Calu3 (cell line): Measurements from ENCODE around the gene STX1A. TPM values are rescaled to one million over a fixed set of nuclear protein-coding genes. Genes with fewer than 3 reads are reported as not detected.
"Not testable (repeated sequence)": the region's sequence is repeated elsewhere in the genome, so short reads cannot be mapped to it uniquely, and the experiment has no call there.

Source experiments
- BruUV-seq: library from RNA; stranded (reverse); fragments of 400-500 nt; replicated peaks from 2 replicates; lab custom pipeline; 2021; lab: Mats Ljungman, UMichigan
- CTCF ChIA-PET: fragments of 300-600 bp; sonication (Branson Sonifier 250); formaldehyde crosslinking; loops from one replicate; lab custom pipeline; 2022; ENCODE audit warnings: antibody characterized with exemption; lab: Charles Lee
- DNase-seq: peaks from one replicate; pipeline ENCODE4 v3.0.0; 2022
- H3K27ac Mint-ChIP-seq: one replicate; pipeline ENCODE4 v1.8.0; 2022; ENCODE audit warnings: mixed read lengths; ENCODE audit not compliant: unreplicated experiment
- H3K27me3 Mint-ChIP-seq: one replicate; pipeline ENCODE4 v1.8.0; 2022; ENCODE audit warnings: mixed read lengths; ENCODE audit not compliant: unreplicated experiment
- H3K36me3 Mint-ChIP-seq: one replicate; pipeline ENCODE4 v1.8.0; 2022; ENCODE audit warnings: mild to moderate bottlenecking, moderate library complexity, mixed read lengths; ENCODE audit not compliant: insufficient read depth, unreplicated experiment
- H3K4me1 Mint-ChIP-seq: one replicate; pipeline ENCODE4 v1.8.0; 2022; ENCODE audit warnings: mild to moderate bottlenecking, low read depth, mixed read lengths; ENCODE audit not compliant: unreplicated experiment
- H3K4me3 Mint-ChIP-seq: one replicate; pipeline ENCODE4 v1.8.0; 2022; ENCODE audit warnings: mild to moderate bottlenecking, low read depth, moderate library complexity, mixed read lengths; ENCODE audit not compliant: unreplicated experiment
- H3K9me3 Mint-ChIP-seq: one replicate; pipeline ENCODE4 v1.8.0; 2022; ENCODE audit warnings: low read depth, mixed read lengths; ENCODE audit not compliant: unreplicated experiment
- intact Hi-C: fragments of 100-400 bp; cut with micrococcal nuclease; formaldehyde crosslinking; loops from one replicate; pipeline ENCODE4 v1.10.0; 2022; ENCODE audit not compliant: unreplicated experiment
- total RNA-seq: library from RNA; stranded (reverse); gene quantifications from 2 replicates; pipeline ENCODE4 v1.2.3, GENCODE V29; 2022
- TF ChIP-seq, protein P1 (sequence below): fragments of 200-600 bp; IDR thresholded peaks from one replicate; pipeline ENCODE4 v1.8.0; 2022; ENCODE audit warnings: antibody characterized with exemption; ENCODE audit not compliant: unreplicated experiment

Gene STX1A
- total RNA-seq, 1 experiment from 2014 or later, result 26.1 TPM

DNA sequence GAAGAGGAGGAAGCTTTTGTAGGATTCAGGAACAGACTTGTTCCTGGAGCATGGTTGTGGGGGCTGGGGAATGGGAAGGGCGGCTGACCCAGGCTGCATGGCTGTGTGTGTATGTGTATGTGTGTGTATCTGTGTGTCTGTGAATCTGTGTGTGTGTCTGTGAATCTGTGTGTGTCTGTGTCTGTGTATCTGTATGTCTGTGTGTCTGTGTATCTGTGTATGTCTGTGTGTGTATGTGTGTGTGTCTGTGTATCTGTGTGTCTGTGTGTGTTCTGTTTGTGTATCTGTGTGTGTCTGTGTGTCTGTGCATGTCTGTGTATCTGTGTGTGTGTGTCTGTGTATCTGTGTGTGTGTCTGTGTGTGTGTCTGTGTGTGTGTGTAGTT, 6.6 kb upstream of the STX1A start:
- BruUV-seq, result no TSS peak
- no peak overlapping the region for H3K27ac Mint-ChIP-seq
- no peaks in the 10 kb centered on the region for H3K27me3 Mint-ChIP-seq
- no peaks in the 10 kb centered on the region for H3K9me3 Mint-ChIP-seq
- intact Hi-C loops, result no loop called here
- no peak overlapping the region for H3K4me3 Mint-ChIP-seq
- CTCF ChIA-PET, result interaction anchor here (1.0 kb wide), 2 partner anchors 119 to 171 kb away, joined by 3 to 11 read pairs; no protein-coding TSS in a partner anchor
- TF ChIP-seq, protein P1, sequence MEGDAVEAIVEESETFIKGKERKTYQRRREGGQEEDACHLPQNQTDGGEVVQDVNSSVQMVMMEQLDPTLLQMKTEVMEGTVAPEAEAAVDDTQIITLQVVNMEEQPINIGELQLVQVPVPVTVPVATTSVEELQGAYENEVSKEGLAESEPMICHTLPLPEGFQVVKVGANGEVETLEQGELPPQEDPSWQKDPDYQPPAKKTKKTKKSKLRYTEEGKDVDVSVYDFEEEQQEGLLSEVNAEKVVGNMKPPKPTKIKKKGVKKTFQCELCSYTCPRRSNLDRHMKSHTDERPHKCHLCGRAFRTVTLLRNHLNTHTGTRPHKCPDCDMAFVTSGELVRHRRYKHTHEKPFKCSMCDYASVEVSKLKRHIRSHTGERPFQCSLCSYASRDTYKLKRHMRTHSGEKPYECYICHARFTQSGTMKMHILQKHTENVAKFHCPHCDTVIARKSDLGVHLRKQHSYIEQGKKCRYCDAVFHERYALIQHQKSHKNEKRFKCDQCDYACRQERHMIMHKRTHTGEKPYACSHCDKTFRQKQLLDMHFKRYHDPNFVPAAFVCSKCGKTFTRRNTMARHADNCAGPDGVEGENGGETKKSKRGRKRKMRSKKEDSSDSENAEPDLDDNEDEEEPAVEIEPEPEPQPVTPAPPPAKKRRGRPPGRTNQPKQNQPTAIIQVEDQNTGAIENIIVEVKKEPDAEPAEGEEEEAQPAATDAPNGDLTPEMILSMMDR, result no peak
- H3K36me3 Mint-ChIP-seq, result no peaks in the 10 kb centered on the region
- H3K4me1 Mint-ChIP-seq, result no peaks in the 10 kb centered on the region
- no peak for DNase-seq

DNA sequence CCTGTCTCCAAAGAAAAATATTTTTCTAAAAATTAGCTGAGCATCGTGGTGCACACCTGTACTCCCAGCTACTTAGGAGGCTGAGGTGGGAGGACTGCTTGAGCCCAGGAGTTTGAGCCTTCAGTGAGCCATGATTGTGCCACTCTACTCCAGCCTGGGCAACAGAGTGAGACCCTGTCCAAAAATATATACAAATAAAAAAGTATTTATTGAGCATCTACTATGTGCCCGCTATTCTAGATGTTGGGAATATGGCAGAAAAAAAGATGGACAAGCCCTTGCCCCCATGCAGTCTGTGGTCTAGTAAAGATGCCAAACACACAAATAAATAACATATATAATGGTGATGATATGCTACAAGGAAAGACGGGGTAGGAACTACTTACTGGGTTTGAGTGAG, 4.3 kb upstream of the STX1A start:
- no peaks in the 10 kb centered on the region for H3K4me1 Mint-ChIP-seq
- intact Hi-C loops, result loop anchor here (2.0 kb wide), 1 partner anchor 117 kb away; no protein-coding TSS in a partner anchor
- CTCF ChIA-PET, result interaction anchor here (0.8 kb wide), 1 partner anchor 117 kb away, joined by 4 read pairs; no protein-coding TSS in a partner anchor
- H3K36me3 Mint-ChIP-seq, result peaks cover 11% of the 10 kb centered on the region
- no peaks in the 10 kb centered on the region for H3K9me3 Mint-ChIP-seq
- DNase-seq, result no peak
- BruUV-seq, result no TSS peak
- H3K4me3 Mint-ChIP-seq, result no peak overlapping the region
- TF ChIP-seq, protein P1, result no peak
- no peaks in the 10 kb centered on the region for H3K27me3 Mint-ChIP-seq
- H3K27ac Mint-ChIP-seq, result no peak overlapping the region

DNA sequence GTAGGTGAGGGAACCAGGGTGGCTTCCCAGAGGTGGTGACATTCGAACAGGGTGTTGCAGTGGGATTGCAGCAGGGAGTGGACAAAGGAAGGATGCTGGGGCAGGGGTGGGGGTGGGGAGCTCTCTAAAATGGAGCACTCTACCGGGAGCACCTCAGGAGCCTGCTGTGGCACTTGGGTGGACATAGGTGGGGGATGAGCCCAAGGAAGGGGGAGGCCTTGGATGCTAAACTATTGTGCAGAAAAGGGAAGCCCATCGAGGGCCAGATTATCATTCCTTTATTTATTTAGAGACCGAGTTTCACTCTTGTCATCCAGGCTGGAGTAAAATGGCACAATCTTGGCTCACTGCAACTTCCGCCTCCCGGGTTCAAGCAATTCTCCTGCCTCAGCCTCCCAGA, 3.3 kb upstream of the STX1A start:
- TF ChIP-seq, protein P1, result no peak
- Mint-ChIP-seq H3K27ac (no peak overlapping the region), H3K36me3 (peaks cover 21% of the 10 kb centered on the region), H3K27me3 (no peaks in the 10 kb centered on the region), H3K9me3 (no peaks in the 10 kb centered on the region), H3K4me3 (no peak overlapping the region), H3K4me1 (peaks cover 4% of the 10 kb centered on the region)
- CTCF ChIA-PET, result no interaction called here
- no peak for DNase-seq
- intact Hi-C loops, result no loop called here
- BruUV-seq, result no TSS peak

DNA sequence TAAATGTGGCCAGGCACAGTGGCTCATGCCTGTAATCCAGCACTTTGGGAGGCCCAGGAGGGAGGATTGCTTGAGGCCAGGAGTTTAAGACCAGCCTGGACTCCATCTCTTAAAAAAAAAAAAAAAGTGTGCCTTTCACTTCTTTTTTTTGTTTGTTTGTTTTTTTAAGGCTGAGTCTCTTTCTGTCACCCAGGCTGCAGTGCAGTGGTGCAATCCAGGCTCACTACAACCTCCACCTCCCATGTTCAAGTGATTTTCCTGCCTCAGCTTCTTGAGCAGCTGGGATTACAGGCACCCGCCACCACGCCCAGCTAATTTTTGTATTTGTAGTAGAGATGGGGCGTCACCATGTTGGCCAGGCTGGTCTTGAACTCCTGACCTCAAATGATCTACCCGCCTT, 2.7 kb upstream of the STX1A start:
- DNase-seq, intact Hi-C loops, H3K4me1 Mint-ChIP-seq, BruUV-seq, H3K27me3 Mint-ChIP-seq, H3K27ac Mint-ChIP-seq, CTCF ChIA-PET, H3K4me3 Mint-ChIP-seq, H3K9me3 Mint-ChIP-seq: not testable (repeated sequence)
- H3K36me3 Mint-ChIP-seq, result peaks cover 25% of the 10 kb centered on the region

DNA sequence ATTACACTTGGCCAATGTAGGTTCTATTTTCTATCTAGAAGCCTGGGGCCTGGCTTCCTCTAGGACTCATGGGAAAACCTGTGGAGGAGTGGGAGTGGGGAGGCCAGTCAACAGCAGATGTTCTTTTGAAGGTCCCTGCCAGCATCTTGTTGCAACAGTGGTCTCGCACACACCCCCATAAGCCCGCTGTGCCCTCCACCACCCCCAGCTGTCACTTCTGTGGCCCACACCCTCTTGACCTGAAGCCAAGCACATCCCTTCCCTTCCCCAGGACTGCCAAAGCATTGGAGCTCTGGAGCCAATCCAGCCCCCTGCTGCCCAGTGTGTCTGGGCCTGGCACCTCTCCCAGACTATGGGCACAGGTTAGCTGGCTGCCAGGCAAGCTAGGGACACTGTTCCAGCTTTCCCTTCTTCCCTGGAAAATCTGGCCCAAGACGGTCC, 1.9 kb upstream of the STX1A start:
- TF ChIP-seq, protein P1, result no peak
- no peak overlapping the region for H3K27ac Mint-ChIP-seq
- CTCF ChIA-PET, result interaction anchor here (0.8 kb wide), 1 partner anchor 85 kb away, joined by 3 read pairs; no protein-coding TSS in a partner anchor
- no peak for DNase-seq
- H3K27me3 Mint-ChIP-seq, result no peaks in the 10 kb centered on the region
- intact Hi-C loops, result no loop called here
- H3K9me3 Mint-ChIP-seq, result no peaks in the 10 kb centered on the region
- peaks cover 30% of the 10 kb centered on the region for H3K36me3 Mint-ChIP-seq
- H3K4me3 Mint-ChIP-seq, result peak overlapping the region; percentile 17
- BruUV-seq, result no TSS peak
- H3K4me1 Mint-ChIP-seq, result peaks cover 13% of the 10 kb centered on the region

DNA sequence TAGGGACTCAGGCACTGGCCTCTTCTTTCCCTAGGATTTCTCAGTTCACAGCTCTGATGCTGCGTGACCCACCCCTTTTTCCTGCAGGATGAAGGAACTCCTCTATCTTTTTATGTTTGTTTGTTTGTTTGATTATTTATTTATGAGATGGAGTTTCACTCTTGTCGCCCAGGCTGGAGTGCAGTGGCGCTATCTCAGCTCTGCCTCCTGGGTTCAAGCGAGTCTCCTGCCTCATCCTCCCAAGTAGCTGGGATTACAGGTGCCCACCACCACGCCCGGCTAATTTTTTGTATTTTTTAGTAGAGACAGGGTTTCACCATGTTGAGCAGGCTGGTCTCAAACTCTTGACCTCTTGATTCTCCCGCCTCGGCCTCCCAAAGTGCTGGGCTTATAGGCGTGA, 974 bp upstream of the STX1A start:
- BruUV-seq, H3K27me3 Mint-ChIP-seq, DNase-seq, intact Hi-C loops, H3K9me3 Mint-ChIP-seq, CTCF ChIA-PET: not testable (repeated sequence)
- peaks cover 36% of the 10 kb centered on the region for H3K36me3 Mint-ChIP-seq
- H3K27ac Mint-ChIP-seq, result peak overlapping the region; percentile 70
- H3K4me1 Mint-ChIP-seq, result peaks cover 17% of the 10 kb centered on the region
- H3K4me3 Mint-ChIP-seq, result peak overlapping the region; percentile 59
